ENCODE measurements around the gene ADGRG3. TPM values are rescaled to one million over a fixed set of nuclear protein-coding genes. Genes with fewer than 3 reads are reported as not detected.

The ADGRG3 gene
- total and polyA plus RNA-seq, 2 of the 13 experiments (the other 11 are each of a cell fraction or from before 2014, with no cell fraction given) = 2.7 to 11.8 TPM

DNA sequence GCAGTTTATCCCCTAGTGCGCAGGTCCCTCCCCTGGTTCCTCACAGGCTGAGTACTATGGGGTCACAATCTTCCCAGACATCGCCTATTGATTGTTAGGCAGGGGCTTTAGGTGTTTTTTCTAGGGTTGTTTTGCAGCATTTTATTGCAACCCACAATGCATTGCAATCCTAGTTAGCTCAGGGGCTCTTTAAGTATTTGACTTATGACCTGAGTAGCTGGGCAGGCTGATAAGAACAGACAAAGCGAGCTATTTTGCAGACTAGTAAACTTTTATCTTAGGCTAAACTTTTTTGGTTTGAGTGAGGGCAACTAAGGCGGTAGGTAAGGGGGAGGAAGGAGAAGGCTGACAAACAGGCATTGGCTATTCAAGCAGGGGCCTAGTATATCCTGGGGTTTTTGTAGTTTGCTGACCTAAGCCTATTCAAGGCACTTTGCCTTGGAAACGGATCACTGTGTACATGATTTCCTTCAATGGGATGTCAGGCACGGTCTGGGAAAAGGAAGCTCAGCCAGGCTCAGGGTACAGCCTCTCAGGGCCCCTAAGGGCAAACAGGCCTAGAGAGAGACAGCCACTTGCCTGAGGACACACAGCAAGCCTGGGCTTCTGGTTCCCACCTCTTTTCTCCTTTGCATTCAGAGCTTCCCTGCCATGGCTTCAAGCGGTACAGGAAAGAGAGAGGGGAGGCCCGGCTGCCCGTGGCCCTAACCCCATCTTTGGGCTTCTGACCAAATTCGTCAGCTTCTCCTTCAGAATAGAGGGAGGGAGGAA is 32.9 kb downstream of the ADGRG3 start (continued):
- TF ChIP-seq HNRNPL (IDR thresholded peaks at IDR 0.05; ENCODE audit: low read depth, low read length) (no peak), KLF9 (CRISPR knock-in tag; IDR thresholded peaks at IDR 0.05; ENCODE audit: low read depth) (no peak), JUND (CRISPR knock-in tag; IDR thresholded peaks at IDR 0.05) (no peak), SNAI1 (CRISPR knock-in tag; IDR thresholded peaks at IDR 0.05; ENCODE audit: borderline replicate concordance) (no peak), ZNF292 (CRISPR knock-in tag; IDR thresholded peaks at IDR 0.05; ENCODE audit: borderline replicate concordance, low read depth) (peak; percentile 34; the same call in 1 of the 2 replicates), HNRNPK (IDR thresholded peaks at IDR 0.05; ENCODE audit: low read depth, low read length, poor library complexity, severe bottlenecking) (no peak), NAIF1 (CRISPR knock-in tag; IDR thresholded peaks at IDR 0.05; ENCODE audit: borderline replicate concordance) (no peak), FOXP1 (IDR thresholded peaks at IDR 0.05) (no peak), FOXP1 (CRISPR knock-in tag; IDR thresholded peaks at IDR 0.05) (no peak), ATF1 (CRISPR knock-in tag; IDR thresholded peaks at IDR 0.05) (no peak), PHF21A (CRISPR knock-in tag; IDR thresholded peaks at IDR 0.05) (peak; percentile 87), MAFK (conservative IDR thresholded peaks at IDR 0.05 in 1 of 2, IDR thresholded peaks at IDR 0.05 in 1 of 2; ENCODE audit: low read length in 2 of 2) (peak; percentile 91), ARID2 (CRISPR knock-in tag; IDR thresholded peaks at IDR 0.05; ENCODE audit: borderline replicate concordance) (no peak), ZFP36 (IDR thresholded peaks at IDR 0.05; ENCODE audit: borderline replicate concordance, low read depth, low read length, partially characterized antibody) (no peak), ZNF556 (CRISPR knock-in tag; IDR thresholded peaks at IDR 0.05; ENCODE audit: borderline replicate concordance) (peak; percentile 49; the same call in 1 of the 2 replicates), ZSCAN25 (CRISPR knock-in tag; IDR thresholded peaks at IDR 0.05) (0 out of 2 replicates have a peak, but pooled peaks have one; percentile 29), ELF1 (CRISPR knock-in tag; IDR thresholded peaks at IDR 0.05) (0 out of 2 replicates have a peak, but pooled peaks have one; percentile 13), ZNF337 (CRISPR knock-in tag; IDR thresholded peaks at IDR 0.05; ENCODE audit: borderline replicate concordance, low read depth) (no peak), IRX3 (CRISPR knock-in tag; IDR thresholded peaks at IDR 0.05; ENCODE audit: borderline replicate concordance, low read depth) (no peak)
- TF ChIP-seq, protein P1, sequence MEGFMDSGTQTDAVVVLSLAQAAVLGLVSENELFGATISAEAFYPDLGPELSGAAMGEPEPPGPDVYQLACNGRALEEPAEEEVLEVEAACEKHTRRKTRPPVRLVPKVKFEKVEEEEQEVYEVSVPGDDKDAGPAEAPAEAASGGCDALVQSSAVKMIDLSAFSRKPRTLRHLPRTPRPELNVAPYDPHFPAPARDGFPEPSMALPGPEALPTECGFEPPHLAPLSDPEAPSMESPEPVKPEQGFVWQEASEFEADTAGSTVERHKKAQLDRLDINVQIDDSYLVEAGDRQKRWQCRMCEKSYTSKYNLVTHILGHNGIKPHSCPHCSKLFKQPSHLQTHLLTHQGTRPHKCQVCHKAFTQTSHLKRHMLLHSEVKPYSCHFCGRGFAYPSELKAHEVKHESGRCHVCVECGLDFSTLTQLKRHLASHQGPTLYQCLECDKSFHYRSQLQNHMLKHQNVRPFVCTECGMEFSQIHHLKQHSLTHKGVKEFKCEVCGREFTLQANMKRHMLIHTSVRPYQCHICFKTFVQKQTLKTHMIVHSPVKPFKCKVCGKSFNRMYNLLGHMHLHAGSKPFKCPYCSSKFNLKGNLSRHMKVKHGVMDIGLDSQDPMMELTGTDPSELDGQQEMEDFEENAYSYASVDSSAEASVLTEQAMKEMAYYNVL (CRISPR knock-in tag; IDR thresholded peaks at IDR 0.05; ENCODE audit: borderline replicate concordance) = peak; percentile 76; the same call in 1 of the 2 replicates
- TF ChIP-seq, protein P2, sequence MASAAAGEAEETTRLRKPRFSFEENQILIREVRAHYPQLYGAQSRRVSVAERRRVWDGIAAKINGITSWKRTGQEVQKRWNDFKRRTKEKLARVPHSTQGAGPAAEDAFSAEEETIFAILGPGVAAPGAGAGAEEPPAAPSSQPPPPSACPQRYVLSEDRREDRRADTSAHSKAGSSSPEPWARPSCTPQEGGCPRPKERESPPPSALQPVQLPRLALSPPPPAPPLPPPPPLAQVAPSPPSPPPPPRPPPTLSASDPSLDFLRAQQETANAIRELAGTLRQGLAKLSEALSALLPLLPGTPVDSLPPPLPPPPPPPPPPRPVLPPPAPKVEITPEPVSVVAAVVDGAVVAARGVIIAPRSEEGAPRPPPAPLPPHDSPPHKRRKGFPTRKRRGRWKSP (CRISPR knock-in tag; IDR thresholded peaks at IDR 0.05) = no peak
- TF ChIP-seq, protein P3, sequence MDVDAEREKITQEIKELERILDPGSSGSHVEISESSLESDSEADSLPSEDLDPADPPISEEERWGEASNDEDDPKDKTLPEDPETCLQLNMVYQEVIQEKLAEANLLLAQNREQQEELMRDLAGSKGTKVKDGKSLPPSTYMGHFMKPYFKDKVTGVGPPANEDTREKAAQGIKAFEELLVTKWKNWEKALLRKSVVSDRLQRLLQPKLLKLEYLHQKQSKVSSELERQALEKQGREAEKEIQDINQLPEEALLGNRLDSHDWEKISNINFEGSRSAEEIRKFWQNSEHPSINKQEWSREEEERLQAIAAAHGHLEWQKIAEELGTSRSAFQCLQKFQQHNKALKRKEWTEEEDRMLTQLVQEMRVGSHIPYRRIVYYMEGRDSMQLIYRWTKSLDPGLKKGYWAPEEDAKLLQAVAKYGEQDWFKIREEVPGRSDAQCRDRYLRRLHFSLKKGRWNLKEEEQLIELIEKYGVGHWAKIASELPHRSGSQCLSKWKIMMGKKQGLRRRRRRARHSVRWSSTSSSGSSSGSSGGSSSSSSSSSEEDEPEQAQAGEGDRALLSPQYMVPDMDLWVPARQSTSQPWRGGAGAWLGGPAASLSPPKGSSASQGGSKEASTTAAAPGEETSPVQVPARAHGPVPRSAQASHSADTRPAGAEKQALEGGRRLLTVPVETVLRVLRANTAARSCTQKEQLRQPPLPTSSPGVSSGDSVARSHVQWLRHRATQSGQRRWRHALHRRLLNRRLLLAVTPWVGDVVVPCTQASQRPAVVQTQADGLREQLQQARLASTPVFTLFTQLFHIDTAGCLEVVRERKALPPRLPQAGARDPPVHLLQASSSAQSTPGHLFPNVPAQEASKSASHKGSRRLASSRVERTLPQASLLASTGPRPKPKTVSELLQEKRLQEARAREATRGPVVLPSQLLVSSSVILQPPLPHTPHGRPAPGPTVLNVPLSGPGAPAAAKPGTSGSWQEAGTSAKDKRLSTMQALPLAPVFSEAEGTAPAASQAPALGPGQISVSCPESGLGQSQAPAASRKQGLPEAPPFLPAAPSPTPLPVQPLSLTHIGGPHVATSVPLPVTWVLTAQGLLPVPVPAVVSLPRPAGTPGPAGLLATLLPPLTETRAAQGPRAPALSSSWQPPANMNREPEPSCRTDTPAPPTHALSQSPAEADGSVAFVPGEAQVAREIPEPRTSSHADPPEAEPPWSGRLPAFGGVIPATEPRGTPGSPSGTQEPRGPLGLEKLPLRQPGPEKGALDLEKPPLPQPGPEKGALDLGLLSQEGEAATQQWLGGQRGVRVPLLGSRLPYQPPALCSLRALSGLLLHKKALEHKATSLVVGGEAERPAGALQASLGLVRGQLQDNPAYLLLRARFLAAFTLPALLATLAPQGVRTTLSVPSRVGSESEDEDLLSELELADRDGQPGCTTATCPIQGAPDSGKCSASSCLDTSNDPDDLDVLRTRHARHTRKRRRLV (CRISPR knock-in tag; IDR thresholded peaks at IDR 0.05) = no peak

Data from HepG2 (cell line).